GM23338 (cell line): ENCODE data around the gene SASH1. TPM values are rescaled to one million over a fixed set of nuclear protein-coding genes. Genes with fewer than 3 reads are reported as not detected.

ENCODE experiments used
- ATAC-seq: fragments of 200-7000 bp; cut with Tn5 transposase; 3 replicates; pipeline ENCODE4 v1.9.1; 2020
- DNase-seq: peaks from one replicate; pipeline ENCODE4 v3.0.0-alpha.2; 2015; ENCODE audit warnings: low spot score
- H2AFZ ChIP-seq: fragments of 200-600 bp; sonication (generic); 2 replicates; pipeline ENCODE4 v1.8.0; 2016; ENCODE audit warnings: antibody characterized with exemption, mild to moderate bottlenecking, moderate library complexity
- H3F3A ChIP-seq: fragments of 200-600 bp; sonication (generic); replicated peaks from 2 replicates; pipeline ENCODE4 v1.8.0; 2017; ENCODE audit warnings: antibody characterized with exemption, mixed run types, low read depth
- H3K27ac ChIP-seq: fragments of 200-600 bp; sonication (generic); 2 replicates; pipeline ENCODE4 v1.6.1; 2016; ENCODE audit warnings: low read depth
- H3K27me3 ChIP-seq: fragments of 200-600 bp; sonication (generic); 2 replicates; pipeline ENCODE4 v1.8.0; 2016; ENCODE audit warnings: mild to moderate bottlenecking, mixed run types, moderate library complexity; ENCODE audit not compliant: insufficient read depth
- H3K36me3 ChIP-seq: fragments of 200-600 bp; sonication (generic); 2 replicates; pipeline ENCODE4 v1.8.0; 2016; ENCODE audit warnings: mild to moderate bottlenecking; ENCODE audit not compliant: insufficient read depth
- H3K4me1 ChIP-seq: fragments of 200-600 bp; sonication (generic); 2 replicates; pipeline ENCODE4 v1.8.0; 2016; ENCODE audit warnings: mild to moderate bottlenecking, moderate library complexity; ENCODE audit not compliant: insufficient read depth
- H3K4me2 ChIP-seq: fragments of 200-600 bp; sonication (generic); 2 replicates; pipeline ENCODE4 v1.7.1; 2017; ENCODE audit warnings: mixed run types
- H3K4me3 ChIP-seq: fragments of 200-600 bp; sonication (generic); 2 replicates; pipeline ENCODE4 v1.6.1; 2016; ENCODE audit warnings: mixed run types
- H3K79me2 ChIP-seq: fragments of 200-600 bp; sonication (generic); replicated peaks from 2 replicates; pipeline ENCODE4 v1.8.0; 2017; ENCODE audit warnings: mild to moderate bottlenecking; ENCODE audit not compliant: insufficient read depth
- H3K9me2 ChIP-seq: fragments of 200-600 bp; sonication (generic); 2 replicates; pipeline ENCODE4 v1.8.0; 2017; ENCODE audit not compliant: insufficient read depth
- H4K20me1 ChIP-seq: fragments of 200-600 bp; sonication (generic); replicated peaks from 2 replicates; pipeline ENCODE4 v1.8.0; 2017; ENCODE audit warnings: mild to moderate bottlenecking; ENCODE audit not compliant: insufficient read depth
- H3K27ac Mint-ChIP-seq: 2 replicates; pipeline ENCODE4 v1.8.0; 2020; ENCODE audit warnings: inconsistent platforms, mild to moderate bottlenecking, moderate library complexity, mixed read lengths
- H3K27me3 Mint-ChIP-seq: 3 replicates; pipeline ENCODE4 v1.8.0; 2022; ENCODE audit warnings: low read depth, mild to moderate bottlenecking, moderate library complexity, mixed read lengths, inconsistent platforms; ENCODE audit not compliant: insufficient read depth, poor library complexity
- H3K36me3 Mint-ChIP-seq: 3 replicates; pipeline ENCODE4 v1.8.0; 2021; ENCODE audit warnings: low read depth, mild to moderate bottlenecking, inconsistent platforms, moderate library complexity, mixed read lengths
- H3K4me1 Mint-ChIP-seq: 3 replicates; pipeline ENCODE4 v1.8.0; 2020; ENCODE audit warnings: mild to moderate bottlenecking, inconsistent platforms, mixed read lengths
- H3K4me3 Mint-ChIP-seq: 3 replicates; pipeline ENCODE4 v1.8.0; 2021; ENCODE audit warnings: moderate library complexity, mild to moderate bottlenecking, inconsistent platforms, mixed read lengths
- H3K9me3 Mint-ChIP-seq: 3 replicates; pipeline ENCODE4 v1.8.0; 2020; ENCODE audit warnings: moderate library complexity, mild to moderate bottlenecking, inconsistent platforms, mixed read lengths
- CREB1 ChIP-seq: fragments of 250-450 bp; sonication (Bioruptor Pico); IDR thresholded peaks from 2 replicates; pipeline ENCODE4 v1.5.0; 2020; ENCODE audit warnings: low read depth, mild to moderate bottlenecking, moderate library complexity
- EZH2 ChIP-seq: fragments of 200-600 bp; sonication (generic); IDR thresholded peaks from one replicate; pipeline ENCODE4 v1.8.0; 2017; ENCODE audit warnings: antibody characterized with exemption, mild to moderate bottlenecking, low read depth; ENCODE audit not compliant: unreplicated experiment
- JUNB ChIP-seq: IDR thresholded peaks from one replicate; pipeline ENCODE4 v1.6.1; 2016; ENCODE audit warnings: antibody characterized with exemption; ENCODE audit not compliant: unreplicated experiment
- NANOG ChIP-seq: IDR thresholded peaks from 2 replicates; pipeline ENCODE4 v1.6.1; 2016; ENCODE audit warnings: antibody characterized with exemption, borderline replicate concordance
- POLR2AphosphoS5 ChIP-seq: IDR thresholded peaks from 2 replicates; pipeline ENCODE4 v1.6.1; 2016; ENCODE audit warnings: antibody characterized with exemption, low read depth
- STAT1 ChIP-seq: IDR thresholded peaks from one replicate; pipeline ENCODE4 v1.6.1; 2016; ENCODE audit warnings: antibody characterized with exemption; ENCODE audit not compliant: unreplicated experiment
- ZNF114 ChIP-seq: fragments of 250-450 bp; sonication (Bioruptor Pico); IDR thresholded peaks from 2 replicates; pipeline ENCODE4 v1.5.0; 2020; ENCODE audit warnings: mild to moderate bottlenecking, moderate library complexity
- polyA plus RNA-seq: library from polyadenylated mRNA; unstranded; fragments of >200 nt; fragmentation: Nextera tagmentation; extraction: Ambion mirVana; gene quantifications from 2 replicates; pipeline ENCODE4 v1.2.1, GENCODE V29; 2016
- total RNA-seq: library from RNA; depleted of rRNA; stranded (reverse); fragments of >200 nt; shearing (Covaris generic); gene quantifications from 2 replicates; pipeline ENCODE4 v1.2.3, GENCODE V29; 2014
- TF ChIP-seq, protein P1 (sequence below), 2 experiments: fragments of 200-600 bp in 1 of 2; sonication (generic) in 1 of 2; conservative IDR thresholded peaks; 2 replicates each; pipeline versions ENCODE4 v1.5.1 to v1.6.1; 2016 to 2017; ENCODE audit warnings: antibody characterized with exemption in 2 of 2, low read depth in 2 of 2, mild to moderate bottlenecking in 2 of 2, moderate library complexity in 1 of 2
- TF ChIP-seq, protein P2 (sequence below): IDR thresholded peaks from one replicate; pipeline ENCODE4 v1.6.1; 2018; ENCODE audit warnings: antibody characterized with exemption; ENCODE audit not compliant: unreplicated experiment

SASH1 gene
- total and polyA plus RNA-seq, 2 experiments from 2014 or later: 8.2 to 30.2 TPM

GRCh38 chr6:148565321-148565926, 222.8 kb downstream of the SASH1 start:
- H3K4me3 Mint-ChIP-seq: no peak overlapping the region
- DNase-seq (no peak), ATAC-seq (no peak)
- H3K27me3 Mint-ChIP-seq: peaks cover 12% of the 10 kb centered on the region
- H3K4me1 Mint-ChIP-seq: no peaks in the 10 kb centered on the region; the same call in 2 of the 3 replicates
- no peaks in the 10 kb centered on the region for H3K9me2 ChIP-seq
- no peak overlapping the region for H3K27ac Mint-ChIP-seq
- no peak overlapping the region for H3K4me3 ChIP-seq
- no peaks in the 10 kb centered on the region for H3K36me3 ChIP-seq
- no peaks in the 10 kb centered on the region for H3K79me2 ChIP-seq
- peaks cover 11% of the 10 kb centered on the region; the same call in 2 of the 3 replicates for H3K9me3 Mint-ChIP-seq
- TF ChIP-seq ZNF114 (CRISPR knock-in tag) (no peak), POLR2AphosphoS5 (no peak), NANOG (no peak), STAT1 (no peak), CREB1 (CRISPR knock-in tag) (no peak)
- TF ChIP-seq, protein P1, sequence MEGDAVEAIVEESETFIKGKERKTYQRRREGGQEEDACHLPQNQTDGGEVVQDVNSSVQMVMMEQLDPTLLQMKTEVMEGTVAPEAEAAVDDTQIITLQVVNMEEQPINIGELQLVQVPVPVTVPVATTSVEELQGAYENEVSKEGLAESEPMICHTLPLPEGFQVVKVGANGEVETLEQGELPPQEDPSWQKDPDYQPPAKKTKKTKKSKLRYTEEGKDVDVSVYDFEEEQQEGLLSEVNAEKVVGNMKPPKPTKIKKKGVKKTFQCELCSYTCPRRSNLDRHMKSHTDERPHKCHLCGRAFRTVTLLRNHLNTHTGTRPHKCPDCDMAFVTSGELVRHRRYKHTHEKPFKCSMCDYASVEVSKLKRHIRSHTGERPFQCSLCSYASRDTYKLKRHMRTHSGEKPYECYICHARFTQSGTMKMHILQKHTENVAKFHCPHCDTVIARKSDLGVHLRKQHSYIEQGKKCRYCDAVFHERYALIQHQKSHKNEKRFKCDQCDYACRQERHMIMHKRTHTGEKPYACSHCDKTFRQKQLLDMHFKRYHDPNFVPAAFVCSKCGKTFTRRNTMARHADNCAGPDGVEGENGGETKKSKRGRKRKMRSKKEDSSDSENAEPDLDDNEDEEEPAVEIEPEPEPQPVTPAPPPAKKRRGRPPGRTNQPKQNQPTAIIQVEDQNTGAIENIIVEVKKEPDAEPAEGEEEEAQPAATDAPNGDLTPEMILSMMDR (conservative IDR thresholded peaks at IDR 0.05; ENCODE audit: low read depth in 2 of 2): no peak
- TF ChIP-seq, protein P2, sequence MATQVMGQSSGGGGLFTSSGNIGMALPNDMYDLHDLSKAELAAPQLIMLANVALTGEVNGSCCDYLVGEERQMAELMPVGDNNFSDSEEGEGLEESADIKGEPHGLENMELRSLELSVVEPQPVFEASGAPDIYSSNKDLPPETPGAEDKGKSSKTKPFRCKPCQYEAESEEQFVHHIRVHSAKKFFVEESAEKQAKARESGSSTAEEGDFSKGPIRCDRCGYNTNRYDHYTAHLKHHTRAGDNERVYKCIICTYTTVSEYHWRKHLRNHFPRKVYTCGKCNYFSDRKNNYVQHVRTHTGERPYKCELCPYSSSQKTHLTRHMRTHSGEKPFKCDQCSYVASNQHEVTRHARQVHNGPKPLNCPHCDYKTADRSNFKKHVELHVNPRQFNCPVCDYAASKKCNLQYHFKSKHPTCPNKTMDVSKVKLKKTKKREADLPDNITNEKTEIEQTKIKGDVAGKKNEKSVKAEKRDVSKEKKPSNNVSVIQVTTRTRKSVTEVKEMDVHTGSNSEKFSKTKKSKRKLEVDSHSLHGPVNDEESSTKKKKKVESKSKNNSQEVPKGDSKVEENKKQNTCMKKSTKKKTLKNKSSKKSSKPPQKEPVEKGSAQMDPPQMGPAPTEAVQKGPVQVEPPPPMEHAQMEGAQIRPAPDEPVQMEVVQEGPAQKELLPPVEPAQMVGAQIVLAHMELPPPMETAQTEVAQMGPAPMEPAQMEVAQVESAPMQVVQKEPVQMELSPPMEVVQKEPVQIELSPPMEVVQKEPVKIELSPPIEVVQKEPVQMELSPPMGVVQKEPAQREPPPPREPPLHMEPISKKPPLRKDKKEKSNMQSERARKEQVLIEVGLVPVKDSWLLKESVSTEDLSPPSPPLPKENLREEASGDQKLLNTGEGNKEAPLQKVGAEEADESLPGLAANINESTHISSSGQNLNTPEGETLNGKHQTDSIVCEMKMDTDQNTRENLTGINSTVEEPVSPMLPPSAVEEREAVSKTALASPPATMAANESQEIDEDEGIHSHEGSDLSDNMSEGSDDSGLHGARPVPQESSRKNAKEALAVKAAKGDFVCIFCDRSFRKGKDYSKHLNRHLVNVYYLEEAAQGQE: no peak
- H3F3A ChIP-seq: no peaks in the 10 kb centered on the region
- H4K20me1 ChIP-seq: no peaks in the 10 kb centered on the region
- no peak overlapping the region for H3K27ac ChIP-seq
- no peaks in the 10 kb centered on the region for H3K4me1 ChIP-seq
- peaks cover 4% of the 10 kb centered on the region; the same call in 1 of the 3 replicates for H3K36me3 Mint-ChIP-seq
- H3K27me3 ChIP-seq: peaks cover 6% of the 10 kb centered on the region
- H3K4me2 ChIP-seq: no peak overlapping the region
- 0 out of 2 replicates have a peak overlapping the region, but pooled peaks have one; percentile 20 for H2AFZ ChIP-seq

- Histone ChIP-seq H4K20me1 (no peaks in the 10 kb centered on the region), H3K9me2 (0 out of 2 replicates have a peak, but pooled peaks cover 2% of the 10 kb centered on the region), H3K4me1 (no peaks in the 10 kb centered on the region), H2AFZ (no peak overlapping the region), H3K79me2 (no peaks in the 10 kb centered on the region), H3K27ac (no peak overlapping the region), H3K27me3 (no peaks in the 10 kb centered on the region), H3K36me3 (no peaks in the 10 kb centered on the region), H3F3A (no peaks in the 10 kb centered on the region), H3K4me2 (no peak overlapping the region), H3K4me3 (no peak overlapping the region)
- peaks cover 5% of the 10 kb centered on the region; the same call in 1 of the 3 replicates for H3K9me3 Mint-ChIP-seq
- no peaks in the 10 kb centered on the region; the same call in 2 of the 3 replicates for H3K4me1 Mint-ChIP-seq
- no peak overlapping the region for H3K4me3 Mint-ChIP-seq
- ATAC-seq (no peak), DNase-seq (no peak)
- no peak overlapping the region for H3K27ac Mint-ChIP-seq
- H3K36me3 Mint-ChIP-seq: 0 out of 3 replicates have a peak, but pooled peaks cover 3% of the 10 kb centered on the region
- peaks cover 9% of the 10 kb centered on the region for H3K27me3 Mint-ChIP-seq
- TF ChIP-seq JUNB (no peak), EZH2 (no peak)
Measured at GRCh38 chr6:148565930-148566663, 223.5 kb downstream of the SASH1 start.
